NCI-H187 (cell line): Measurements from ENCODE around the gene SNRNP200.
"Not testable (repeated sequence)": the region's sequence is repeated elsewhere in the genome, so short reads cannot be mapped to it uniquely, and the experiment has no call there.

Experiments
- DNase-seq, 2 experiments: peaks; one replicate each; lab custom pipeline; 2025; lab: John Stamatoyannopoulos, UW

SNRNP200 gene

GRCh38 chr2:96325041-96325883, 19.9 kb upstream of the SNRNP200 start, which contains the start of gene ITPRIPL1:
Gene ITPRIPL1, plus strand, starts transcription at chr2:96325317. Its CDS starts 523 bp downstream, at chr2:96325840.
- no peak for DNase-seq

DNA sequence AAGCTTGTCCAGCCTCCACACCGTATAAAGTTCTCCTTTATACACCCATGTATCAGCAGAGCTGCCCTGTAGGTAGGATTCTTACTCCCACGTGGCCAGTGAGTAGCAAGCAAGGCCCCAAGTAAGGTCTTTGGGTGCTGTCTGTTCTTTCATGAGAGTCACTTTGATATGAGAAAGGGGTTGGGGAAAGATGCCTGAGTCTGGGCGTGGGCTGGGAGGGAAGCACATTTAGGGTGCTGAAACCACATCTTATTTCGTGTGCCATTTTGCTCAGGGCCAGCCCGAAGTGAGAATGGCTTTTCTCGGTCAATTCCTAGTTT, 19.3 kb upstream of the SNRNP200 start:
- DNase-seq, result no peak

DNA sequence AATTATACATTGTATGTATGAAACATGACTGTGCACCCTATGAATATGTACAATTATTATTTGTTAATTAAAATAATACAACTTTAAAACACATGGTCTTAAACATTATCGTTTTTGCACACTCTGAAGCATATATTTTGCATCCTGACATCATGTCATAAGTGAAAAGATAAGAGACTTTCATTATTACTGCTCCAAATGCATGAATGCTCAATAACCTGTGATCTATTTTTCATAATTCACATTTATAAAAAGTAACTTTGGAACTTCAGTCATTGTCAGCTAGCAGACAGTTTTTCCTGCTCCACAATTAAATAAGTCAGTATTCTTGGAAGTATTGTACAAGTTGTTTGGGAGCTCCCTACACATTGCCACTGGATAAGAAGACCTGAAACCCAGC, 18.5 kb upstream of the SNRNP200 start:
- no peak for DNase-seq

DNA sequence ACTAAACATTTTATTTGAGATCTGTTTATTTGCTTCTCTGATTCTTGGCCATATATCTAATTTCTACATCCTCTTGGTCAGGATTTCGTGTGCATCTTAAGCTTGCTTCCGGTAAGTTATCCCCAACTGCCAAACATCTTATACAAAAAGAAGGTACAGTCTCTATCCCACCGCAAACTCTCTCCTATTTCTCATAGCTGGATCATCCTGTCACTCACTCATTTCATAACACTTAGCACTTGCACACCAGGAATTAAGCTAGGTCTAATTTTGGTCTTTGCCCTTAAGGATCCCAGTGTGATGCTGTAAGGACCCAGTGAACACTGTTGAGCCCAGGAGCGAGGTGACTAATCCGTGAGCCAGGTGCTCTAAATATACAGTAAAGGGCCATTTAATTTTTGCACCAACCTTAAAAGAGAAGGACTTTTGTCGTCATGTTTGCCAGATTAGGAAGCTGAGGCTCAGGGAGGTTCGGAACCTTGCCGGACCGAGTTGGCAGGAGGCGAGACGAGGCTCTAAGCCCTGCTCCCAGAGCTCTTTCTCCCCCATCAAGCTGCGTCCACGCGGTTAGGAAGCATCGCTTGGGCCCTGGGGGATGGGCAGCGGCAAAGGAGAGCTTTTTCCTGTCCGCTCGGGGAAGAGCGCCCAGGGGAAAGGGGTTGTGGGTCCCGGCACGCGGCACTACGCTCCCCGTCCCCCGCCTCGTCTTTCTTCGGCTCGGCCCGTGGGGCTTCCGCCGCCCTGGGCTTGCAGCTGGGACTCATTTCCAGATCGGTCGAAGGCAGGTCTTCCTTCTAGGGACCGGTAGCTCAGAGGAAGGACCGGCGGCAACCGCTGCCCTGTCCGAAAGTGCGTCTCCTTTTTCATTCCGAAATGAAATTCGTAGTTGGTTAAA, 15.6 kb upstream of the SNRNP200 start:
- DNase-seq, result no peak

- no peak for DNase-seq
Measured at GRCh38 chr2:96320326-96320725, 15.0 kb upstream of the SNRNP200 start.

- no peak for DNase-seq
Measured at GRCh38 chr2:96319396-96319795, 14.1 kb upstream of the SNRNP200 start.

DNA sequence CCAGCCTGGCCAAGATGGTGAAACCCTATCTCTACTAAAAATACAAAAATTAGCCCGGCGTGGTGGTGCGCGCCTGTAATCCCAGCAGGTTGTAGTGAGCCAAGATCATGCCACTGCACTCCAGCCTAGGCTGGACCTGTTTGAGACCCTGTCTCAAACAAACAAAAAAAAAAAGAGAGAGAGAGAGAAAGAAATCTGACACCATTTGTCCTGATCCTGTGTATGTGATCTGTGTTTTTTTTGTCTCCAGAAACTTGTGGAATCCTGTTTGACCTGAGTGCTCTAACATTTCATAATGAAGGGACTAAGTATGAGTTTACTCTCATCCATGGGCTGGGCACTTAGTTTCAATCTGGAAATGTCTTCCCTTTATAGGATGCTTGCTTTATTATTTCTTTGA, 13.4 kb upstream of the SNRNP200 start:
- DNase-seq, result no peak

GRCh38 chr2:96317584-96317997, 12.2 kb upstream of the SNRNP200 start:
- no peak for DNase-seq

DNA sequence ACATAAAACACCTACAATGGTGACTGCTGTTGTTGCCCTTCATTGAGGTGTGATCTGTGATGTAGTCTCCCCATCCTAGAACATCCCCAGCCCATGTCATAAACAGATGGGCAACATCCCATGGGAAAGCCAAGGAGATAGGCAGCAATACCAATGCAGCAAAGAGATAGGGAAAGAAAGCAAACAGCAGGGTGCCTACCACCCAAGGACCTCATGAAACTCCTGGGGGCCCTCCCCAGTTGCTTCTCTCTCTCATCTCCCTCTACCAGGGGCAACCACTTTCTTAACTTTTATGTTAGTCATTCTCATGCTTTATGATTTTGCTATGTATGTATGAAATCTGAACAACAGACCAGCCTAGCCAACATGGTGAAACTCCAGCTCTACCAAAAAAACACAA, 11.7 kb upstream of the SNRNP200 start:
- DNase-seq, result no peak

- no peak for DNase-seq
Measured at GRCh38 chr2:96315400-96316071, 10.2 kb upstream of the SNRNP200 start.

- no peak for DNase-seq
Measured at GRCh38 chr2:96315005-96315399, 9.7 kb upstream of the SNRNP200 start.

GRCh38 chr2:96308248-96308647, 2.9 kb upstream of the SNRNP200 start:
- peak in 1 of 2 experiments; percentile 5 for DNase-seq

DNA sequence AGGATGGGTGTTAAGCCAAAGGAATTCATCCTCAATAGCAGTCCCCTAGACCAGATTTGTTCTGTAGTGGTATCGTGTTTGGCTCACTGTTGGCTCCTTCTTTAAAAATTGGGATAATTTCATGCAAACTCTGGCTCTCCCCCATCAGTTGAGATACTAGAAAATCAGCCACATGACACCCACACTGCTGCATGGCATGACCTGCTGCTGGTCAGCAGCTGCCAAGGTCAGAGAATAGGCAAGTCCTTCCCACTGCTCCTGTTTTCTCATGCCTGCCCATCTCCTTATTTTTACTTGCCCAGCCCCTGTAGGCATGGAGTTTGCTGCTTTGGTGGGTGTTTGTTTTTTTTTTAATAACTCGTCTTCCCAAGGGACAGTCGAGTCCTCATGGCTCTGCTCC, 1.0 kb upstream of the SNRNP200 start:
- DNase-seq, result no peak

GRCh38 chr2:96305979-96306308, 598 bp upstream of the SNRNP200 start:
- no peak for DNase-seq

DNA sequence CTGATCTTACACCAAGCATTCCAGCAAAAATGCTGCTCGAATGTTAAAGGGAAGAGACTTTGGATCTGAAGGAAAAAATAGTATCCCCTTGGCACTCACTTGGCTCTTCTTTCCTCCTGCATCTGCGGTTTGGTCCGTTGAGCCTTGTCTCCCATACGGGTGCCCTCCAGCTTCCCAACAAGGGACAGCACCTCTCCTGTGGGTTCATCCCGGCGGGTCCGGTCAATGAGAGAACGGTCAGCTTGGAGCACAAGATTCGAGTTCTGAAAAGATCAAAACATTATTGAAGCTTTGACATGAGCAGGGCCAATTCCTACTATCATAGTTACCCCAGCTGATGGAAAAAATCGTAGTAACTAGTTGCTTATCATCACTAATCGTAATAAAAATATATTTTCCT, 740 bp downstream of the SNRNP200 start:
- no peak for DNase-seq

- no peak for DNase-seq
Measured at GRCh38 chr2:96301865-96302264, 3.5 kb downstream of the SNRNP200 start.

DNA sequence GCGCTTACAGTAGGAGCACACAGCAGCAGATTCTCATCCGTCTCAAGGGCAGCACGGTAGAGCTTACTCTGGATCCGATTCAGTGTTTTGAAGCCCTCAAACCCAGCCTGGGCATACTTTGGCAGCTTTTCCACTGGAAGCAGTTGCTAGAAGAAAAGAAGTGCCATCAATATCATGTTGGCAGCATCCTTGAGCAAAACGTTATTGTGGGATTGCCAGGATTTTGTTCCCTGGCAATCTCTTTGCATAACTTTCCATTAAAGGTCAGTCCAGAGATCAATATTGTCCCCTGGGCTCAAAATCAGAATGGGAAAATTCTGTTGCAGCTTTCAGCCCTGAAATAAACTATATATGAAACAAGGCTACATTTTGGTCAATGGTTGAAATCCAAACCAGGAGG, 8.4 kb downstream of the SNRNP200 start:
- DNase-seq, result no peak

DNA sequence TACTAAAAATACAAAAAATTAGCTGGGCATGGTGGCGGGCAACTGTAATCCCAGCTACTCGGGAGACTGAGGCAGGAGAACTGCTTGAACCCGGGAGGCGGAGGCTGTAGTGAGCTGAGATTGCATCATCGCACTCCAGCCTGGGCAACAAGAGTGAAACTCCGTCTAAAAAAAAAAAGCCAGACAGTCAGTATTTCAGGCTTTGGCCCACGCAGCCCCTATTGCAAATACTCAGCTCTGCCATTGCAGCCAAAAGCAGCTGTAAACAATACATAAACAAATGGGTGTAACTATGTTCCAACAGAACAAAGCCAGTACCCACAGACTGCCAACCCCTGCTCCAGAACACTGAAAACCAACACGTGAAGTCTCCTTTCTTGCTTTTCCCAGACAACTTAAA, 11.1 kb downstream of the SNRNP200 start:
- not testable (repeated sequence) for DNase-seq

GRCh38 chr2:96291751-96292150, 13.6 kb downstream of the SNRNP200 start:
- no peak for DNase-seq

DNA sequence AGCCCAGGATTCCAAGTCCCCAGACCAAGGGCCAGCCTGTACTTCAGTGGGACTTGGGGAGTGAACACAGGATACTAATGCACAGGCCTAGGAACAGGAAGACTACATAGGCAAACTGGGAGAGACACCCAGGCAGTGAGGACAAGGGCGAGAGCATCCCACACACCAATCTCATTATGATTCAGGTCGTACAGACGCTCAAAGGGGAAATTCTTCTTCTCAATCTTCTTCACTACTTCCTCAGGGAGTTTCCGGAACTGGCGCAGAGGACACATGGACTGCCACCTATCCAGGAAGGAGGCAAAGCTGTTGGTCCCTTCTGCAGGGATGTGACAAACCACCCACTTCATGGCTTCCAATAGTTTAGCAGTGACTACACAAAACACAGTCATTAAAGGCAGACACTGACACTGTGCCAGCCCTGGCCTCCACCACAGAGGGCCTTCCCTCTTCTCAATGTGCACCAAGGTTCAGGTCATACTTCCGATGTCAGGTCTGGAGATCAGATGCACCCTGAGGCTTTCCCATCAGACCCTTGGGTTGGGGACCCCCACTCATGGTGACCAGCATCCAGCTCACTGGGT, 18.0 kb downstream of the SNRNP200 start:
- DNase-seq, result no peak

DNA sequence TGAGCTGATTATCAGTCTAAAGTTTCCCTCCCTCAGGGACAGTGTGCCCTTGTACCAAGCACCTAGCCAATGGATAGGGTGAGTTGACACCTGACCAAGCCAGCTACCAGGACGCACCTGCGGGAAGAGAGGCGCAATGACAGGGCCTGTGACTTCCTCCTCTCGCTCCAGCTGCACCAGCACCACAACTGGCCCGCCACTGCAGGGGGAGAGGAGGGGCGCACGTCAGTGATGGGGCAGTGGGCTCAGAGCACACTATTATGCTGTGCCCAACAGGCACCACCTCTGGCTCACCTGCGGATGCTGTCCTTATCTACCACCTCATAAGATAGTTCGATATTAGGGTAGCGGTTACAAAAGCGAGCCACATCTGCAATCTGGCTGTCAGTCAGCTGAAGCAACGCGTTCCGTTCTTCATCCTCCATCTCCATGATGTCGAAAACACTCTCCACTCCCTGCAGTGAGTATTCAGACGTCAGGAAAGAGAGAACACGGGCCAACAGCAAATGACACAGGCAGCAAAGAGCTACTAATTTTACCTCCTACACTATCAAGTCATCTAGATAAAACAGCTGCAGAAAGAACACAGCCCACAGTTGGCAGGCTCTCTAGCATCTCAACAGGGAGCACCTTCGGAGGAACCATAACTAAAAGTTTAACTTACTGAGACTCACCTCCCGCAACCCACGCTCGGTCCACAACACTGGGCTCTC, 28.4 kb downstream of the SNRNP200 start:
- DNase-seq, result no peak
